WERI-Rb-1 (cell line): ENCODE data around the gene IL17A.

Source experiments
- DNase-seq: peaks from one replicate; pipeline ENCODE4 v3.0.0-alpha.2; 2020
- H3K27ac ChIP-seq: fragments of 250-450 bp; sonication (Bioruptor Pico); 2 replicates; pipeline ENCODE4 v1.5.1; 2020; ENCODE audit warnings: mild to moderate bottlenecking, moderate library complexity
- H3K27me3 ChIP-seq: fragments of 250-450 bp; sonication (Bioruptor Pico); 2 replicates; pipeline ENCODE4 v1.5.1; 2021; ENCODE audit warnings: mild to moderate bottlenecking, low read depth, moderate library complexity; ENCODE audit not compliant: insufficient read depth, severe bottlenecking
- H3K36me3 ChIP-seq: fragments of 250-450 bp; sonication (Bioruptor Pico); 2 replicates; pipeline ENCODE4 v1.5.1; 2020; ENCODE audit warnings: mild to moderate bottlenecking, moderate library complexity
- H3K4me3 ChIP-seq: 2 replicates; pipeline ENCODE4 v1.5.1; 2011; ENCODE audit warnings: low read depth, mild to moderate bottlenecking, control low read depth, low read length
- H3K9me3 ChIP-seq: fragments of 250-450 bp; sonication (Bioruptor Pico); 2 replicates; pipeline ENCODE4 v1.5.1; 2021; ENCODE audit warnings: mild to moderate bottlenecking, moderate library complexity; ENCODE audit not compliant: severe bottlenecking
- TF ChIP-seq, protein P1 (sequence below): IDR thresholded peaks from 2 replicates; pipeline ENCODE4 v1.5.1; 2011; ENCODE audit warnings: low read depth, mild to moderate bottlenecking, control low read depth, inconsistent platforms, low read length

Gene IL17A

DNA sequence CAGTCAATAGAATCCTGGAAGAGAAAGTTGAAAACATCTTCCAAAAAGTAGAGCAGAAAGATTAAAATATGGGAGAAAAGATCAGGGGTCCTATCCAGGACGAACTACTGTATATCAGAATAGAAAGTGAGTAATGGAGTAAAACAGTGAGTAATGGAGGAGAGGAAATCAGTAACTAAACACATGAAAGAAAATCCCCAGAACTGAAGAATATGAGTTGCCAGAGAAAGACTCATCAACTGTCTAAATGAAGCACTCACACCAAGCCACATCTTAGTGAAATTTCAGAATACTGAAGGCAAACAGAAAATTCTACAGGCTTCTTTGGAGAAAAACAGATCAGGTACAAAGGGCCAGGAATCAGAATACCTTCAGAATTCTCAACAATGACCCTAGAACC lies 14.9 kb downstream of the IL17A start:
- H3K9me3 ChIP-seq: peaks cover 19% of the 10 kb centered on the region
- peaks cover 5% of the 10 kb centered on the region for H3K27me3 ChIP-seq
- H3K27ac ChIP-seq: no peak overlapping the region
- TF ChIP-seq, protein P1, sequence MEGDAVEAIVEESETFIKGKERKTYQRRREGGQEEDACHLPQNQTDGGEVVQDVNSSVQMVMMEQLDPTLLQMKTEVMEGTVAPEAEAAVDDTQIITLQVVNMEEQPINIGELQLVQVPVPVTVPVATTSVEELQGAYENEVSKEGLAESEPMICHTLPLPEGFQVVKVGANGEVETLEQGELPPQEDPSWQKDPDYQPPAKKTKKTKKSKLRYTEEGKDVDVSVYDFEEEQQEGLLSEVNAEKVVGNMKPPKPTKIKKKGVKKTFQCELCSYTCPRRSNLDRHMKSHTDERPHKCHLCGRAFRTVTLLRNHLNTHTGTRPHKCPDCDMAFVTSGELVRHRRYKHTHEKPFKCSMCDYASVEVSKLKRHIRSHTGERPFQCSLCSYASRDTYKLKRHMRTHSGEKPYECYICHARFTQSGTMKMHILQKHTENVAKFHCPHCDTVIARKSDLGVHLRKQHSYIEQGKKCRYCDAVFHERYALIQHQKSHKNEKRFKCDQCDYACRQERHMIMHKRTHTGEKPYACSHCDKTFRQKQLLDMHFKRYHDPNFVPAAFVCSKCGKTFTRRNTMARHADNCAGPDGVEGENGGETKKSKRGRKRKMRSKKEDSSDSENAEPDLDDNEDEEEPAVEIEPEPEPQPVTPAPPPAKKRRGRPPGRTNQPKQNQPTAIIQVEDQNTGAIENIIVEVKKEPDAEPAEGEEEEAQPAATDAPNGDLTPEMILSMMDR: no peak
- H3K4me3 ChIP-seq: no peak overlapping the region
- no peaks in the 10 kb centered on the region for H3K36me3 ChIP-seq
- DNase-seq: no peak

DNA sequence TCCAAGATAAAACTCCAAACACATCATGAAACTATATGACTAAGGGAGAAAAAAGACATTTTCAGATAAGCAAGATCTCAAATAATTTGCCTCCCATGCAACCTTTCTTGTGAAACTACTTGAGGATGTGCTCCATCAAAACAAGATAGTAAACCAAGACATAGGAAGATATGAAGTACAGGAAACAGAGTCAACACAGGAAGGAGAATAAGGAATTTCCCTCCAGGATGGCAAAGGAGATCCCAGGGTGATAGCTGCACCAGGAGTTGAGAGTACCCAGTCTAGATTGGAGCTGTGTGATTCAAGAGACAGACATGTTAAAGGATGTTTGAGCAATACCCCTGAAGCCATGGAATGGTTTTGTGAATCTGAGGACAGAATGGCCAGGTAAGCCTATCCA lies 15.3 kb downstream of the IL17A start:
- TF ChIP-seq, protein P1: no peak
- DNase-seq: no peak
- Histone ChIP-seq H3K27ac (no peak overlapping the region), H3K27me3 (peaks cover 5% of the 10 kb centered on the region), H3K9me3 (peaks cover 22% of the 10 kb centered on the region), H3K36me3 (no peaks in the 10 kb centered on the region), H3K4me3 (no peak overlapping the region)

- no peak for DNase-seq
- H3K36me3 ChIP-seq: no peaks in the 10 kb centered on the region
- peaks cover 10% of the 10 kb centered on the region for H3K27me3 ChIP-seq
- no peak overlapping the region for H3K4me3 ChIP-seq
- TF ChIP-seq, protein P1: no peak
- H3K9me3 ChIP-seq: peaks cover 3% of the 10 kb centered on the region
- no peak overlapping the region for H3K27ac ChIP-seq
Measured at GRCh38 chr6:52207066-52207465, 20.9 kb downstream of the IL17A start.

- no peak overlapping the region for H3K27ac ChIP-seq
- TF ChIP-seq, protein P1: no peak
- DNase-seq: no peak
- H3K27me3 ChIP-seq: peaks cover 7% of the 10 kb centered on the region
- no peaks in the 10 kb centered on the region for H3K36me3 ChIP-seq
- peaks cover 3% of the 10 kb centered on the region for H3K9me3 ChIP-seq
- no peak overlapping the region for H3K4me3 ChIP-seq
Measured at GRCh38 chr6:52208612-52209011, 22.4 kb downstream of the IL17A start.

- TF ChIP-seq, protein P1: no peak
- H3K27me3 ChIP-seq: peaks cover 7% of the 10 kb centered on the region
- H3K36me3 ChIP-seq: no peaks in the 10 kb centered on the region
- H3K27ac ChIP-seq: no peak overlapping the region
- peaks cover 3% of the 10 kb centered on the region for H3K9me3 ChIP-seq
- H3K4me3 ChIP-seq: no peak overlapping the region
- DNase-seq: no peak
Measured at GRCh38 chr6:52209770-52210169, 23.6 kb downstream of the IL17A start.

- Histone ChIP-seq H3K27ac (no peak overlapping the region), H3K9me3 (peaks cover 3% of the 10 kb centered on the region), H3K4me3 (no peak overlapping the region), H3K36me3 (no peaks in the 10 kb centered on the region), H3K27me3 (peaks cover 7% of the 10 kb centered on the region)
- DNase-seq: no peak
- TF ChIP-seq, protein P1: no peak
Measured at GRCh38 chr6:52210227-52210626, 24.1 kb downstream of the IL17A start.
